Hepatocyte (in vitro differentiated cells): ENCODE measurements around the gene NKX1-2. TPM values are rescaled to one million over a fixed set of nuclear protein-coding genes. Genes with fewer than 3 reads are reported as not detected.
A peak's percentile ranks its signal among the peaks of the same experiment; 100 is the strongest.

Experiments used
- DNase-seq: peaks from one replicate; pipeline ENCODE4 v3.0.0-alpha.2; 2016; ENCODE audit warnings: low spot score
- H2AFZ ChIP-seq: fragments of 200-600 bp; sonication (generic); 2 replicates; pipeline ENCODE4 v1.6.0; 2016; ENCODE audit warnings: antibody characterized with exemption, mild to moderate bottlenecking
- H3K27ac ChIP-seq: fragments of 200-600 bp; sonication (generic); 2 replicates; pipeline ENCODE4 v1.5.1; 2016; ENCODE audit warnings: mild to moderate bottlenecking
- H3K27me3 ChIP-seq: fragments of 200-600 bp; sonication (generic); 2 replicates; pipeline ENCODE4 v1.6.1; 2016
- H3K36me3 ChIP-seq: fragments of 200-600 bp; sonication (generic); replicated peaks from 2 replicates; pipeline ENCODE4 v1.5.1; 2016; ENCODE audit warnings: low read depth; ENCODE audit not compliant: insufficient read depth
- H3K4me1 ChIP-seq: fragments of 200-600 bp; sonication (generic); 2 replicates; pipeline ENCODE4 v1.5.1; 2016; ENCODE audit warnings: mild to moderate bottlenecking, moderate library complexity; ENCODE audit not compliant: insufficient read depth
- H3K4me2 ChIP-seq: fragments of 200-600 bp; sonication (generic); 2 replicates; pipeline ENCODE4 v1.6.0; 2016
- H3K4me3 ChIP-seq: fragments of 200-600 bp; sonication (generic); 2 replicates; pipeline ENCODE4 v1.5.1; 2016; ENCODE audit warnings: mild to moderate bottlenecking
- H3K79me2 ChIP-seq: fragments of 200-600 bp; sonication (generic); 2 replicates; pipeline ENCODE4 v1.6.0; 2017; ENCODE audit warnings: mild to moderate bottlenecking
- H3K9me2 ChIP-seq: fragments of 200-600 bp; sonication (generic); replicated peaks from 2 replicates; pipeline ENCODE4 v1.6.0; 2017; ENCODE audit warnings: mild to moderate bottlenecking; ENCODE audit not compliant: insufficient read depth
- H3K9me3 ChIP-seq: fragments of 200-600 bp; sonication (generic); 2 replicates; pipeline ENCODE4 v1.5.1; 2016; ENCODE audit warnings: low read depth, mild to moderate bottlenecking
- H4K20me1 ChIP-seq: fragments of 200-600 bp; sonication (generic); 2 replicates; pipeline ENCODE4 v1.6.0; 2016; ENCODE audit warnings: mild to moderate bottlenecking; ENCODE audit not compliant: insufficient read depth, poor library complexity, severe bottlenecking
- EZH2 ChIP-seq: fragments of 200-600 bp; sonication (generic); IDR thresholded peaks from 2 replicates; pipeline ENCODE4 v1.6.1; 2016; ENCODE audit warnings: antibody characterized with exemption, mild to moderate bottlenecking, borderline replicate concordance
- EZH2phosphoT487 ChIP-seq: fragments of 200-600 bp; sonication (generic); IDR thresholded peaks from one replicate; pipeline ENCODE4 v1.6.1; 2018; ENCODE audit warnings: antibody characterized with exemption, mild to moderate bottlenecking, low read depth, moderate library complexity; ENCODE audit not compliant: unreplicated experiment, severe bottlenecking
- WGBS: methylation state at CpG from one replicate; pipeline ENCODE4 v1.1.6; 2016; ENCODE audit warnings: low lambda C conversion rate; ENCODE audit errors: missing lambda C conversion rate; 5-methylcytosine and 5-hydroxymethylcytosine counted together
- polyA plus RNA-seq: library from polyadenylated mRNA; unstranded; fragments of >200 nt; fragmentation: Nextera tagmentation; extraction: Ambion mirVana; gene quantifications from 2 replicates; pipeline ENCODE4 v1.2.1, GENCODE V29; 2016
- total RNA-seq: library from RNA; depleted of rRNA; stranded (reverse); fragments of >200 nt; gene quantifications from 2 replicates; pipeline ENCODE4 v1.2.3, GENCODE V29; 2014
- TF ChIP-seq, protein P1 (sequence below): fragments of 200-600 bp; sonication (generic); IDR thresholded peaks from 2 replicates; pipeline ENCODE4 v1.5.1; 2016; ENCODE audit warnings: antibody characterized with exemption, mild to moderate bottlenecking; ENCODE audit not compliant: poor library complexity

The NKX1-2 gene
- total and polyA plus RNA-seq, 2 experiments from 2014 or later, result 0.22 to 2.0 TPM

DNA sequence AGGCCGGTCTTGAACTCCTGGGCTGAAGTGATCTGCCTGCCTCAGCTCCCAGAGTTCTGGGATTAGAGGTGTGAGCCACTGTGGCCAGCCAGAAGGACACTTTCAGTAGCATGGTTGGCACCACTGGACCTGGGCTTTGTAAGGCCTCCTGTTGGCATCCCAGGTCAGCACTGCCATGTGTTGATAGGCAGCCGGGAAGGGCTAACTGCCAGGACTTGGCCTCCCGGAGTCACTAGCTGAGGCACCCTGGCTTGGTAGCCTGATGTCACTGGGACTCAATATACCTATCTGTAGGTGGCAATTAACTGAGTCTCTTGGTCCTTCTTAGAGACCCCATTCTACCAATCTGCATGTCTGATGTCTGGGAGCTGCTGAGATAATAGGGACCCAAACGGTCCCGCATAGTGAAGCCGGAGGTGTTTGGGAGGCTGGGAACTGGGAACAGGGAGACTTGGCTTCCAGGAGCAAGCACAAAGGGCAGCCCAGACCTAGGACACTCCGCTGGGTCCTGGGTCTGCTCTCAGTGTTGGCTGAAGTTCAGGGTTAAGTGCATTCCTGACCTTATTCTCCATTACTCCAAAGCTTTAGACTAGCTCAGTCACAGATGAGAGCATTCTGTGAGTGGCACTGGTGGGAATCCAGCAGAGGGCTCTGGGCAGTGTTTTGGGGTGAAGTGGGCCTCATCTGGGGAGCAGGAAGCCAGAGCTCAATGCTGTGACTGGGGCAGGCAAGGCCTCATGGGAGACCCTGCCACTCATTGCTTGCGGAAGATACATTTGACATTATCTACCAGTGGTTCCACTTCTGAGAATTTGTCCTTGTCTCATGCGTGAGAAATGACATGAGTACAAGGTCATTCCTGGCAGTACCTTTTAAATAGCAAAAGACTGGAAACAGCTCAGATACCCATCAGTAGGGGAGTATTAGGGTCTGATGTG lies 14.5 kb upstream of the NKX1-2 start:
- DNase-seq, result no peak
- Histone ChIP-seq H3K9me3 (no peaks in the 10 kb centered on the region), H4K20me1 (no peaks in the 10 kb centered on the region), H3K36me3 (no peaks in the 10 kb centered on the region), H3K4me1 (peaks cover 19% of the 10 kb centered on the region), H3K4me3 (no peak overlapping the region), H3K4me2 (no peak overlapping the region), H3K79me2 (peaks cover 26% of the 10 kb centered on the region), H3K9me2 (no peaks in the 10 kb centered on the region), H2AFZ (no peak overlapping the region), H3K27ac (no peak overlapping the region), H3K27me3 (no peaks in the 10 kb centered on the region)
- no peak for TF ChIP-seq EZH2phosphoT487
- TF ChIP-seq EZH2, result no peak
- TF ChIP-seq, protein P1, sequence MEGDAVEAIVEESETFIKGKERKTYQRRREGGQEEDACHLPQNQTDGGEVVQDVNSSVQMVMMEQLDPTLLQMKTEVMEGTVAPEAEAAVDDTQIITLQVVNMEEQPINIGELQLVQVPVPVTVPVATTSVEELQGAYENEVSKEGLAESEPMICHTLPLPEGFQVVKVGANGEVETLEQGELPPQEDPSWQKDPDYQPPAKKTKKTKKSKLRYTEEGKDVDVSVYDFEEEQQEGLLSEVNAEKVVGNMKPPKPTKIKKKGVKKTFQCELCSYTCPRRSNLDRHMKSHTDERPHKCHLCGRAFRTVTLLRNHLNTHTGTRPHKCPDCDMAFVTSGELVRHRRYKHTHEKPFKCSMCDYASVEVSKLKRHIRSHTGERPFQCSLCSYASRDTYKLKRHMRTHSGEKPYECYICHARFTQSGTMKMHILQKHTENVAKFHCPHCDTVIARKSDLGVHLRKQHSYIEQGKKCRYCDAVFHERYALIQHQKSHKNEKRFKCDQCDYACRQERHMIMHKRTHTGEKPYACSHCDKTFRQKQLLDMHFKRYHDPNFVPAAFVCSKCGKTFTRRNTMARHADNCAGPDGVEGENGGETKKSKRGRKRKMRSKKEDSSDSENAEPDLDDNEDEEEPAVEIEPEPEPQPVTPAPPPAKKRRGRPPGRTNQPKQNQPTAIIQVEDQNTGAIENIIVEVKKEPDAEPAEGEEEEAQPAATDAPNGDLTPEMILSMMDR, result no peak
- WGBS, result 85% methylated on average over 9 of the region's 9 CpGs

DNA sequence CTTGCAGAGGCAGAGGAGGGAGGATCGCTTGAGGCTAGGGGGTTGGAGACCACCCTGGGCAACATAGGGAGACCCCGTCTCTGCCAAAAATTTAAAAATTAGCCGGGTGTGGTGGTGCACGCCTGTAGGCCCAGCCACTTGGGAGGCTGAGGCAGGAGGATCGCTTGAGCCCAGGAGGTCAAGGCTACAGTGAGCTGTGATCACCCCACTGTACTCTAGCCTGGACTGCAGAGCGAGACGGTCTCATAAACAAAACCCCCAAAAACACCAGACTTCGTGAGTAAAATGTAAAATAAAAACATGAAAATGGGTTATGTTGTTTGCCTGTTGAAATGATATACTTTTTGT lies 12.5 kb upstream of the NKX1-2 start:
- peak overlapping the region; percentile 96 for H3K4me3 ChIP-seq
- DNase-seq, result no peak
- TF ChIP-seq, protein P1, result no peak
- TF ChIP-seq EZH2 (no peak), EZH2phosphoT487 (no peak)
- H4K20me1 ChIP-seq, result no peaks in the 10 kb centered on the region
- H2AFZ ChIP-seq, result peak overlapping the region; percentile 74
- 87% methylated on average over 8 of the region's 8 CpGs for WGBS
- H3K4me1 ChIP-seq, result peaks cover 13% of the 10 kb centered on the region
- peaks cover 18% of the 10 kb centered on the region for H3K79me2 ChIP-seq
- peak overlapping the region; percentile 81 for H3K4me2 ChIP-seq
- H3K9me2 ChIP-seq, result no peaks in the 10 kb centered on the region
- H3K9me3 ChIP-seq, result no peaks in the 10 kb centered on the region
- no peaks in the 10 kb centered on the region for H3K36me3 ChIP-seq
- peak overlapping the region; percentile 84 for H3K27ac ChIP-seq
- no peaks in the 10 kb centered on the region for H3K27me3 ChIP-seq

DNA sequence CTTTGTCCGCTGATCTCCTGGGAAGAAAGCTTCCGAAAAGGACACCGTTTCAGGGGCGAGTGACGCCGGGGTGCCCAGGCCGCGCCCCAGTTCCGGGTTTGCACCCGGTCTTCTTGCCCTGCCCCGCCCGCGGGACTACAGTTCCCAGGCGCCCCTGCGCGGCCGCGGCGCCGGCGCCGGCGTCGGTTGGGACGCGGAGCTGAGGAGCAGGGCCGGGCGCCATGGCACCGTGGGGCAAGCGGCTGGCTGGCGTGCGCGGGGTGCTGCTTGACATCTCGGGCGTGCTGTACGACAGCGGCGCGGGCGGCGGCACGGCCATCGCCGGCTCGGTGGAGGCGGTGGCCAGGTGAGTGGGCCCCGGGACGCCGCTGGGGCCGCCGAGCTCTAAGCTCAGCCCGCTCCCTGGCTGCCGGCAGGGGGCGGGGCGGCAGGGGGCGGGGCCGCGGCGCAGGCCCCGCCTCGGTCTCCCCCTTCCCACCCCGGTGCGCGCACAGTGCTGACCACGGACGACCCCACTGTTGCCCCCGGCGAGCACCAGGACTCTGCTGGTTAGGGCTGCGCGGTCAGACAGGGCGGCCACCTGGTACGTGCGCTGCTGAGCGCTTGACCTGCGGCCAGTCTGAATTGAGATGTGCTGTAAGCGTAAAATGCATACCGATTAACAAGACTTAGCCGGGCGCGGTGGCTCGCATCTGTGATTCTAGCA lies 12.0 kb upstream of the NKX1-2 start, which contains the start of gene LHPP:
TSS of gene LHPP (plus strand) at position 182 of the 706 bp plus-strand sequence. CDS start at position 222, 40 bp downstream.
- WGBS, result 3% methylated on average over 60 of the region's 81 CpGs
- Histone ChIP-seq H3K79me2 (peaks cover 13% of the 10 kb centered on the region), H3K4me1 (peaks cover 13% of the 10 kb centered on the region), H3K27me3 (no peaks in the 10 kb centered on the region), H3K27ac (peak within 1 kb of the TSS; percentile 84), H3K36me3 (no peaks in the 10 kb centered on the region), H2AFZ (peak within 1 kb of the TSS; percentile 74), H4K20me1 (no peaks in the 10 kb centered on the region), H3K4me3 (peak within 1 kb of the TSS; percentile 96), H3K4me2 (peak within 1 kb of the TSS; percentile 81), H3K9me2 (no peaks in the 10 kb centered on the region), H3K9me3 (no peaks in the 10 kb centered on the region)
- peak; percentile 92 for DNase-seq
- TF ChIP-seq, protein P1, result peak; percentile 34
- TF ChIP-seq EZH2 (no peak), EZH2phosphoT487 (no peak)
